ENCODE measurements around the gene GHDC.
"Not testable (repeated sequence)": the region's sequence is repeated elsewhere in the genome, so short reads cannot be mapped to it uniquely, and the experiment has no call there.

The GHDC gene

GRCh38 chr17:42221886-42222745, 27.8 kb upstream of the GHDC start:
- DNase-seq = peak; percentile 80 to 86
- TF ChIP-seq POLR2A (IDR thresholded peaks at IDR 0.05; ENCODE audit: low read length) = no peak
- TF ChIP-seq GATA1 (IDR thresholded peaks at IDR 0.05; ENCODE audit: low read depth, low read length) = no peak

- DNase-seq = not testable (repeated sequence)
Measured at GRCh38 chr17:42219280-42219679, 25.0 kb upstream of the GHDC start.

- DNase-seq = no peak
- TF ChIP-seq POLR2A (IDR thresholded peaks at IDR 0.05; ENCODE audit: low read length) (no peak), GATA1 (IDR thresholded peaks at IDR 0.05; ENCODE audit: low read depth, low read length) (no peak)
Measured at GRCh38 chr17:42214156-42214555, 19.9 kb upstream of the GHDC start.

- no peak for TF ChIP-seq POLR2A (IDR thresholded peaks at IDR 0.05; ENCODE audit: low read length)
- no peak for TF ChIP-seq GATA1 (IDR thresholded peaks at IDR 0.05; ENCODE audit: low read depth, low read length)
- DNase-seq = no peak
Measured at GRCh38 chr17:42212382-42212781, 18.1 kb upstream of the GHDC start.

- DNase-seq = not testable (repeated sequence)
Measured at GRCh38 chr17:42211921-42212341, 17.6 kb upstream of the GHDC start.

GRCh38 chr17:42210046-42210445, 15.8 kb upstream of the GHDC start:
- DNase-seq = no peak

GRCh38 chr17:42206153-42206612, 11.9 kb upstream of the GHDC start:
- not testable (repeated sequence) for DNase-seq

More at GRCh38 chr17:42210046-42210445, 15.8 kb upstream of the GHDC start:
- TF ChIP-seq GATA1 (IDR thresholded peaks at IDR 0.05; ENCODE audit: low read depth, low read length) = no peak
- no peak for TF ChIP-seq POLR2A (IDR thresholded peaks at IDR 0.05; ENCODE audit: low read length)

- no peak for DNase-seq
- TF ChIP-seq GATA1 (IDR thresholded peaks at IDR 0.05; ENCODE audit: low read depth, low read length) (no peak), POLR2A (IDR thresholded peaks at IDR 0.05; ENCODE audit: low read length) (no peak)
Measured at GRCh38 chr17:42203354-42203753, 9.1 kb upstream of the GHDC start.

- TF ChIP-seq GATA1 (IDR thresholded peaks at IDR 0.05; ENCODE audit: low read depth, low read length) = no peak
- TF ChIP-seq POLR2A (IDR thresholded peaks at IDR 0.05; ENCODE audit: low read length) = no peak
- no peak for DNase-seq
Measured at GRCh38 chr17:42202696-42203095, 8.4 kb upstream of the GHDC start.

GRCh38 chr17:42202159-42202558, 7.9 kb upstream of the GHDC start:
- TF ChIP-seq GATA1 (IDR thresholded peaks at IDR 0.05; ENCODE audit: low read depth, low read length) = no peak
- TF ChIP-seq POLR2A (IDR thresholded peaks at IDR 0.05; ENCODE audit: low read length) = no peak
- DNase-seq = no peak

- no peak for DNase-seq
- no peak for TF ChIP-seq POLR2A (IDR thresholded peaks at IDR 0.05; ENCODE audit: low read length)
- TF ChIP-seq GATA1 (IDR thresholded peaks at IDR 0.05; ENCODE audit: low read depth, low read length) = no peak
Measured at GRCh38 chr17:42201458-42201772, 7.1 kb upstream of the GHDC start.

- DNase-seq = no peak
- TF ChIP-seq POLR2A (IDR thresholded peaks at IDR 0.05; ENCODE audit: low read length) (no peak), GATA1 (IDR thresholded peaks at IDR 0.05; ENCODE audit: low read depth, low read length) (no peak)
Measured at GRCh38 chr17:42200706-42201457, 6.6 kb upstream of the GHDC start.

GRCh38 chr17:42199416-42200011, 5.2 kb upstream of the GHDC start:
- TF ChIP-seq POLR2A (IDR thresholded peaks at IDR 0.05; ENCODE audit: low read length) = no peak
- no peak for TF ChIP-seq GATA1 (IDR thresholded peaks at IDR 0.05; ENCODE audit: low read depth, low read length)
- peak in 1 of 2 experiments; percentile 33 for DNase-seq

GRCh38 chr17:42198897-42199296, 4.6 kb upstream of the GHDC start:
- DNase-seq = peak; percentile 21 to 31
- TF ChIP-seq GATA1 (IDR thresholded peaks at IDR 0.05; ENCODE audit: low read depth, low read length) (no peak), POLR2A (IDR thresholded peaks at IDR 0.05; ENCODE audit: low read length) (no peak)

All from erythroblast (primary cell).